Activated T-helper 2 cell treated with anti-CD3 and anti-CD28 coated beads, Interferon-gamma antibody, Interleukin-2, Interleukin-4, amounts not matched to agents 10 μg/mL and 5 μg/mL and 100 μg/mL, durations not matched to agents 14 hours and 24 hours and 36 hours (primary cell): ENCODE results near the gene SH3BGRL2. TPM values are rescaled to one million over a fixed set of nuclear protein-coding genes. Genes with fewer than 3 reads are reported as not detected.

Experiments used
- DNase-seq: peaks from one replicate; pipeline ENCODE4 v3.0.0; 2021; ENCODE audit warnings: low spot score
- H3K27ac Mint-ChIP-seq: one replicate; pipeline ENCODE4 v1.8.0; 2021; ENCODE audit warnings: mixed read lengths
- H3K27me3 Mint-ChIP-seq: one replicate; pipeline ENCODE4 v1.8.0; 2021; ENCODE audit warnings: low read depth, mixed read lengths
- H3K36me3 Mint-ChIP-seq: one replicate; pipeline ENCODE4 v1.8.0; 2021; ENCODE audit warnings: low read depth, mixed read lengths
- H3K4me1 Mint-ChIP-seq: one replicate; pipeline ENCODE4 v1.8.0; 2021; ENCODE audit warnings: low read depth, mixed read lengths
- H3K4me3 Mint-ChIP-seq: one replicate; pipeline ENCODE4 v1.8.0; 2021; ENCODE audit warnings: low read depth, mild to moderate bottlenecking, moderate library complexity, mixed read lengths
- H3K9me3 Mint-ChIP-seq: one replicate; pipeline ENCODE4 v1.8.0; 2021; ENCODE audit warnings: mixed read lengths
- intact Hi-C: fragments of 100-400 bp; cut with micrococcal nuclease; formaldehyde crosslinking; loops from one replicate; pipeline ENCODE4 v1.15.1; 2023
- total RNA-seq: library from RNA; stranded (reverse); gene quantifications from 2 replicates; pipeline ENCODE4 v1.2.3, GENCODE V29; 2022

The SH3BGRL2 gene
- total RNA-seq, 1 donor from 2014 or later: 0.09 TPM

GRCh38 chr6:79697430-79697829, 66.3 kb downstream of the SH3BGRL2 start:
- no peak for DNase-seq
- no peak overlapping the region for H3K27ac Mint-ChIP-seq
- H3K4me3 Mint-ChIP-seq: no peak overlapping the region
- intact Hi-C loops: no loop called here
- H3K4me1 Mint-ChIP-seq: no peaks in the 10 kb centered on the region
- H3K27me3 Mint-ChIP-seq: no peaks in the 10 kb centered on the region
- H3K36me3 Mint-ChIP-seq: no peaks in the 10 kb centered on the region
- no peaks in the 10 kb centered on the region for H3K9me3 Mint-ChIP-seq

- Mint-ChIP-seq H3K4me3 (no peak overlapping the region), H3K9me3 (no peaks in the 10 kb centered on the region), H3K36me3 (no peaks in the 10 kb centered on the region), H3K27me3 (no peaks in the 10 kb centered on the region), H3K4me1 (no peaks in the 10 kb centered on the region), H3K27ac (no peak overlapping the region)
- DNase-seq: no peak
- intact Hi-C loops: no loop called here
Measured at GRCh38 chr6:79699606-79700005, 68.5 kb downstream of the SH3BGRL2 start.

- H3K36me3 Mint-ChIP-seq: no peaks in the 10 kb centered on the region
- intact Hi-C loops: no loop called here
- H3K9me3 Mint-ChIP-seq: no peaks in the 10 kb centered on the region
- H3K27me3 Mint-ChIP-seq: no peaks in the 10 kb centered on the region
- H3K4me1 Mint-ChIP-seq: no peaks in the 10 kb centered on the region
- no peak overlapping the region for H3K4me3 Mint-ChIP-seq
- no peak overlapping the region for H3K27ac Mint-ChIP-seq
- DNase-seq: no peak
Measured at GRCh38 chr6:79702691-79703090, 71.6 kb downstream of the SH3BGRL2 start.

GRCh38 chr6:79704200-79704599, 73.1 kb downstream of the SH3BGRL2 start:
- no peaks in the 10 kb centered on the region for H3K36me3 Mint-ChIP-seq
- H3K27ac Mint-ChIP-seq: no peak overlapping the region

GRCh38 chr6:79705456-79705995, 74.4 kb downstream of the SH3BGRL2 start:
- H3K4me3 Mint-ChIP-seq: no peak overlapping the region
- no peaks in the 10 kb centered on the region for H3K36me3 Mint-ChIP-seq
- no peaks in the 10 kb centered on the region for H3K4me1 Mint-ChIP-seq
- no peaks in the 10 kb centered on the region for H3K27me3 Mint-ChIP-seq
- H3K9me3 Mint-ChIP-seq: no peaks in the 10 kb centered on the region
- DNase-seq: no peak
- H3K27ac Mint-ChIP-seq: no peak overlapping the region
- intact Hi-C loops: no loop called here

More at GRCh38 chr6:79704200-79704599, 73.1 kb downstream of the SH3BGRL2 start:
- no peak for DNase-seq
- intact Hi-C loops: no loop called here
- Mint-ChIP-seq H3K4me1 (no peaks in the 10 kb centered on the region), H3K4me3 (no peak overlapping the region), H3K9me3 (no peaks in the 10 kb centered on the region), H3K27me3 (no peaks in the 10 kb centered on the region)

GRCh38 chr6:79706527-79706926, 75.4 kb downstream of the SH3BGRL2 start:
- no peak overlapping the region for H3K27ac Mint-ChIP-seq
- no peaks in the 10 kb centered on the region for H3K9me3 Mint-ChIP-seq
- no peaks in the 10 kb centered on the region for H3K36me3 Mint-ChIP-seq
- intact Hi-C loops: no loop called here
- no peak overlapping the region for H3K4me3 Mint-ChIP-seq
- DNase-seq: no peak
- H3K4me1 Mint-ChIP-seq: no peaks in the 10 kb centered on the region
- no peaks in the 10 kb centered on the region for H3K27me3 Mint-ChIP-seq

GRCh38 chr6:79707621-79708020, 76.5 kb downstream of the SH3BGRL2 start:
- Mint-ChIP-seq H3K36me3 (no peaks in the 10 kb centered on the region), H3K4me1 (no peaks in the 10 kb centered on the region), H3K27me3 (no peaks in the 10 kb centered on the region), H3K27ac (no peak overlapping the region), H3K9me3 (no peaks in the 10 kb centered on the region), H3K4me3 (no peak overlapping the region)
- DNase-seq: no peak
- intact Hi-C loops: no loop called here

GRCh38 chr6:79708095-79708791, 77.1 kb downstream of the SH3BGRL2 start:
- intact Hi-C loops: no loop called here
- DNase-seq: no peak
- H3K27me3 Mint-ChIP-seq: no peaks in the 10 kb centered on the region
- H3K9me3 Mint-ChIP-seq: no peaks in the 10 kb centered on the region
- no peak overlapping the region for H3K4me3 Mint-ChIP-seq
- H3K27ac Mint-ChIP-seq: no peak overlapping the region
- H3K4me1 Mint-ChIP-seq: no peaks in the 10 kb centered on the region
- H3K36me3 Mint-ChIP-seq: no peaks in the 10 kb centered on the region

- Mint-ChIP-seq H3K27ac (no peak overlapping the region), H3K9me3 (no peaks in the 10 kb centered on the region), H3K27me3 (no peaks in the 10 kb centered on the region), H3K4me3 (no peak overlapping the region), H3K4me1 (no peaks in the 10 kb centered on the region), H3K36me3 (no peaks in the 10 kb centered on the region)
- DNase-seq: no peak
- intact Hi-C loops: no loop called here
Measured at GRCh38 chr6:79710127-79710526, 79.0 kb downstream of the SH3BGRL2 start.

GRCh38 chr6:79711167-79711566, 80.0 kb downstream of the SH3BGRL2 start:
- no peaks in the 10 kb centered on the region for H3K4me1 Mint-ChIP-seq
- H3K9me3 Mint-ChIP-seq: no peaks in the 10 kb centered on the region
- DNase-seq: no peak
- H3K27me3 Mint-ChIP-seq: peaks cover 1% of the 10 kb centered on the region
- no peak overlapping the region for H3K27ac Mint-ChIP-seq
- no peaks in the 10 kb centered on the region for H3K36me3 Mint-ChIP-seq
- intact Hi-C loops: no loop called here
- no peak overlapping the region for H3K4me3 Mint-ChIP-seq

- H3K27me3 Mint-ChIP-seq: peaks cover 5% of the 10 kb centered on the region
- H3K27ac Mint-ChIP-seq: no peak overlapping the region
- DNase-seq: no peak
- no peak overlapping the region for H3K4me3 Mint-ChIP-seq
- no peaks in the 10 kb centered on the region for H3K36me3 Mint-ChIP-seq
- intact Hi-C loops: no loop called here
- H3K9me3 Mint-ChIP-seq: no peaks in the 10 kb centered on the region
- H3K4me1 Mint-ChIP-seq: no peaks in the 10 kb centered on the region
Measured at GRCh38 chr6:79712144-79712543, 81.0 kb downstream of the SH3BGRL2 start.

- Mint-ChIP-seq H3K36me3 (no peaks in the 10 kb centered on the region), H3K4me3 (no peak overlapping the region), H3K27ac (no peak overlapping the region), H3K9me3 (no peaks in the 10 kb centered on the region), H3K4me1 (no peaks in the 10 kb centered on the region), H3K27me3 (peaks cover 5% of the 10 kb centered on the region)
- DNase-seq: no peak
- intact Hi-C loops: no loop called here
Measured at GRCh38 chr6:79712616-79713135, 81.5 kb downstream of the SH3BGRL2 start.

GRCh38 chr6:79713701-79714322, 82.7 kb downstream of the SH3BGRL2 start:
- no peak for DNase-seq
- peaks cover 6% of the 10 kb centered on the region for H3K27me3 Mint-ChIP-seq
- H3K9me3 Mint-ChIP-seq: no peaks in the 10 kb centered on the region
- no peak overlapping the region for H3K4me3 Mint-ChIP-seq
- no peaks in the 10 kb centered on the region for H3K4me1 Mint-ChIP-seq
- intact Hi-C loops: no loop called here
- no peak overlapping the region for H3K27ac Mint-ChIP-seq
- no peaks in the 10 kb centered on the region for H3K36me3 Mint-ChIP-seq
